ENCODE results near the gene TMEM63B.
"Not testable (repeated sequence)": the region's sequence is repeated elsewhere in the genome, so short reads cannot be mapped to it uniquely, and the experiment has no call there.

TMEM63B gene

GRCh38 chr6:44117397-44118128, 9.8 kb upstream of the TMEM63B start:
- DNase-seq = no peak

GRCh38 chr6:44119704-44120262, 7.6 kb upstream of the TMEM63B start:
- DNase-seq = no peak

- no peak for DNase-seq
Observed at GRCh38 chr6:44120692-44121443, 6.5 kb upstream of the TMEM63B start.

GRCh38 chr6:44122801-44123200, 4.6 kb upstream of the TMEM63B start:
- no peak for DNase-seq

GRCh38 chr6:44123544-44123943, 3.8 kb upstream of the TMEM63B start:
- DNase-seq = no peak

- peak; percentile 88 to 89 for DNase-seq
Observed at GRCh38 chr6:44126320-44127149, 819 bp upstream of the TMEM63B start.

- peak; percentile 38 to 52 for DNase-seq
Observed at GRCh38 chr6:44128020-44128917, 915 bp downstream of the TMEM63B start.

- no peak for DNase-seq
Observed at GRCh38 chr6:44129841-44130322, 2.5 kb downstream of the TMEM63B start.

GRCh38 chr6:44131892-44132291, 4.5 kb downstream of the TMEM63B start:
- DNase-seq = no peak

- DNase-seq = no peak
Observed at GRCh38 chr6:44132476-44132875, 5.1 kb downstream of the TMEM63B start.

- DNase-seq = no peak
Observed at GRCh38 chr6:44133003-44133931, 5.9 kb downstream of the TMEM63B start.

- no peak for DNase-seq
Observed at GRCh38 chr6:44133981-44134711, 6.8 kb downstream of the TMEM63B start.

GRCh38 chr6:44135173-44135758, 7.9 kb downstream of the TMEM63B start:
- no peak for DNase-seq

- DNase-seq = no peak
Observed at GRCh38 chr6:44135875-44136274, 8.5 kb downstream of the TMEM63B start.

GRCh38 chr6:44138717-44139350, 11.5 kb downstream of the TMEM63B start:
- DNase-seq = no peak

GRCh38 chr6:44139351-44139743, 12.0 kb downstream of the TMEM63B start:
- DNase-seq = no peak

- no peak for DNase-seq
Observed at GRCh38 chr6:44142835-44143234, 15.5 kb downstream of the TMEM63B start.

GRCh38 chr6:44143731-44144130, 16.4 kb downstream of the TMEM63B start:
- no peak for DNase-seq

- DNase-seq = not testable (repeated sequence)
Observed at GRCh38 chr6:44144536-44144935, 17.2 kb downstream of the TMEM63B start.
